Raji (cell line): ENCODE results near the gene AGAP2.

Experiments
- POLR2A ChIP-seq: IDR thresholded peaks from 2 replicates; pipeline ENCODE4 v1.6.1; 2011; ENCODE audit warnings: low read depth, low read length, control low read depth; ENCODE audit not compliant: insufficient read depth

AGAP2 gene

GRCh38 chr12:57738661-57739237 lies at the start of gene AGAP2:
TSS of gene AGAP2 (minus strand) at chr12:57738742. CDS start at chr12:57738246, 496 bp downstream.
- TF ChIP-seq POLR2A, result no peak

- no peak for TF ChIP-seq POLR2A
These were observed 45.3 kb upstream of the AGAP2 start for GRCh38 chr12:57783861-57784260.

- no peak for TF ChIP-seq POLR2A
These were observed 44.9 kb upstream of the AGAP2 start for GRCh38 chr12:57783466-57783801.

GRCh38 chr12:57782608-57783465 lies 44.3 kb upstream of the AGAP2 start, which contains the start of gene TSFM:
TSS of gene TSFM (plus strand) at chr12:57782787. CDS start at chr12:57782802, 15 bp downstream.
- TF ChIP-seq POLR2A, result peak; percentile 98

GRCh38 chr12:57782243-57782607 lies 43.7 kb upstream of the AGAP2 start:
- no peak for TF ChIP-seq POLR2A

- TF ChIP-seq POLR2A, result no peak
These were observed 43.3 kb upstream of the AGAP2 start for GRCh38 chr12:57781801-57782200.

GRCh38 chr12:57781244-57781643 lies 42.7 kb upstream of the AGAP2 start:
- no peak for TF ChIP-seq POLR2A

- no peak for TF ChIP-seq POLR2A
These were observed 41.8 kb upstream of the AGAP2 start for GRCh38 chr12:57780284-57780897.

GRCh38 chr12:57779736-57780135 lies 41.2 kb upstream of the AGAP2 start:
- no peak for TF ChIP-seq POLR2A

- no peak for TF ChIP-seq POLR2A
These were observed 39.4 kb upstream of the AGAP2 start for GRCh38 chr12:57777911-57778310.

- TF ChIP-seq POLR2A, result no peak
These were observed 38.8 kb upstream of the AGAP2 start for GRCh38 chr12:57777367-57777766.

GRCh38 chr12:57776247-57776587 lies 37.7 kb upstream of the AGAP2 start:
- TF ChIP-seq POLR2A, result no peak

- TF ChIP-seq POLR2A, result no peak
These were observed 37.2 kb upstream of the AGAP2 start for GRCh38 chr12:57775563-57776246.

- TF ChIP-seq POLR2A, result no peak
These were observed 36.5 kb upstream of the AGAP2 start for GRCh38 chr12:57775044-57775443.

- no peak for TF ChIP-seq POLR2A
These were observed 34.1 kb upstream of the AGAP2 start, which contains the start of gene EEF1AKMT3 for GRCh38 chr12:57772429-57773322. TSS of gene EEF1AKMT3 (plus strand) at chr12:57772614. CDS start at chr12:57772725, 111 bp downstream.
